Measurements from ENCODE around the gene TRMT11. TPM values are rescaled to one million over a fixed set of nuclear protein-coding genes. Genes with fewer than 3 reads are reported as not detected.
A peak's percentile ranks its signal among the peaks of the same experiment; 100 is the strongest.

Gene TRMT11
- total and polyA plus RNA-seq, 9 of the 15 experiments (the other 6 are each of a cell fraction or from before 2014, with no cell fraction given) = 38.8 to 88.0 (median 59.8) TPM

DNA sequence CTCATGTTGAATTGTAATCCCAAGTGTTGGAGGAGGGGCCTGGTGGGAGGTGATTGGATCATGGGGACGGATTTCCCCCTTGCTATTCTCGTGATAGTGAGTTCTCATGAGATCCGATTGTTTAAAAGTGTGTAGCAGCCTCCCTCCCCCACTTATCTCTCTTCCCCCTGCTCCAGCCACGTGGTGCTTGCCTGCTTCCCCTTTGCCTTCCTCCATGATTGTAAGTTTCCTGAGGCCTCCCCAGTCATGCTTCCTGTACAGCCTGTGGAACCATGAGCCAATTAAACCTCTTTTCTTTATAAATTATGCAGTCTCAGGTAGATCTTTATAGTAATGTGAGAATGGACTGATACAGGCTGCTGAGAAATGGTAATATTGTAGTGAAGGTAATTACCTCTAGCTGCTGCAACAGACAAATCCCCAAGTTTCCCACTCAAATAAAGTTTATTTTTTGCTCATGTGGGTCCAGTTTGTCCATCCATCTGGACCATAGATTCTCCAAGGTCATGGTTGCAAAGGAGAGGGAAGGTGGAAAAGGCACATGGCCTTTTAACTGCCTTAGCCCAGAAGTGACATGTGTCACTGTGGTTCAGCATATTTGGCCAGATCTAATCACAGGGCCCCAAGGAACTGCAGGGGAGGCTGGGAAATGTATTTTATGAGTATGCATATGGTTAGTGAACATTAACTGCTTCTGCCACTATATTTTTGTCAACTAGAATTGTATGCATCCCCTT is 89.2 kb downstream of the TRMT11 start (continued):
- TF ChIP-seq, protein P1, sequence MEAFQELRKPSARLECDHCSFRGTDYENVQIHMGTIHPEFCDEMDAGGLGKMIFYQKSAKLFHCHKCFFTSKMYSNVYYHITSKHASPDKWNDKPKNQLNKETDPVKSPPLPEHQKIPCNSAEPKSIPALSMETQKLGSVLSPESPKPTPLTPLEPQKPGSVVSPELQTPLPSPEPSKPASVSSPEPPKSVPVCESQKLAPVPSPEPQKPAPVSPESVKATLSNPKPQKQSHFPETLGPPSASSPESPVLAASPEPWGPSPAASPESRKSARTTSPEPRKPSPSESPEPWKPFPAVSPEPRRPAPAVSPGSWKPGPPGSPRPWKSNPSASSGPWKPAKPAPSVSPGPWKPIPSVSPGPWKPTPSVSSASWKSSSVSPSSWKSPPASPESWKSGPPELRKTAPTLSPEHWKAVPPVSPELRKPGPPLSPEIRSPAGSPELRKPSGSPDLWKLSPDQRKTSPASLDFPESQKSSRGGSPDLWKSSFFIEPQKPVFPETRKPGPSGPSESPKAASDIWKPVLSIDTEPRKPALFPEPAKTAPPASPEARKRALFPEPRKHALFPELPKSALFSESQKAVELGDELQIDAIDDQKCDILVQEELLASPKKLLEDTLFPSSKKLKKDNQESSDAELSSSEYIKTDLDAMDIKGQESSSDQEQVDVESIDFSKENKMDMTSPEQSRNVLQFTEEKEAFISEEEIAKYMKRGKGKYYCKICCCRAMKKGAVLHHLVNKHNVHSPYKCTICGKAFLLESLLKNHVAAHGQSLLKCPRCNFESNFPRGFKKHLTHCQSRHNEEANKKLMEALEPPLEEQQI (IDR thresholded peaks at IDR 0.05) = peak; percentile 86
- TF ChIP-seq, protein P2, sequence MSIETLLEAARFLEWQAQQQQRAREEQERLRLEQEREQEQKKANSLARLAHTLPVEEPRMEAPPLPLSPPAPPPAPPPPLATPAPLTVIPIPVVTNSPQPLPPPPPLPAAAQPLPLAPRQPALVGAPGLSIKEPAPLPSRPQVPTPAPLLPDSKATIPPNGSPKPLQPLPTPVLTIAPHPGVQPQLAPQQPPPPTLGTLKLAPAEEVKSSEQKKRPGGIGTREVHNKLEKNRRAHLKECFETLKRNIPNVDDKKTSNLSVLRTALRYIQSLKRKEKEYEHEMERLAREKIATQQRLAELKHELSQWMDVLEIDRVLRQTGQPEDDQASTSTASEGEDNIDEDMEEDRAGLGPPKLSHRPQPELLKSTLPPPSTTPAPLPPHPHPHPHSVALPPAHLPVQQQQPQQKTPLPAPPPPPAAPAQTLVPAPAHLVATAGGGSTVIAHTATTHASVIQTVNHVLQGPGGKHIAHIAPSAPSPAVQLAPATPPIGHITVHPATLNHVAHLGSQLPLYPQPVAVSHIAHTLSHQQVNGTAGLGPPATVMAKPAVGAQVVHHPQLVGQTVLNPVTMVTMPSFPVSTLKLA (conservative IDR thresholded peaks at IDR 0.05) = peak; percentile 54 to 58; a peak in 3 of 4 replicates
- TF ChIP-seq, protein P3, sequence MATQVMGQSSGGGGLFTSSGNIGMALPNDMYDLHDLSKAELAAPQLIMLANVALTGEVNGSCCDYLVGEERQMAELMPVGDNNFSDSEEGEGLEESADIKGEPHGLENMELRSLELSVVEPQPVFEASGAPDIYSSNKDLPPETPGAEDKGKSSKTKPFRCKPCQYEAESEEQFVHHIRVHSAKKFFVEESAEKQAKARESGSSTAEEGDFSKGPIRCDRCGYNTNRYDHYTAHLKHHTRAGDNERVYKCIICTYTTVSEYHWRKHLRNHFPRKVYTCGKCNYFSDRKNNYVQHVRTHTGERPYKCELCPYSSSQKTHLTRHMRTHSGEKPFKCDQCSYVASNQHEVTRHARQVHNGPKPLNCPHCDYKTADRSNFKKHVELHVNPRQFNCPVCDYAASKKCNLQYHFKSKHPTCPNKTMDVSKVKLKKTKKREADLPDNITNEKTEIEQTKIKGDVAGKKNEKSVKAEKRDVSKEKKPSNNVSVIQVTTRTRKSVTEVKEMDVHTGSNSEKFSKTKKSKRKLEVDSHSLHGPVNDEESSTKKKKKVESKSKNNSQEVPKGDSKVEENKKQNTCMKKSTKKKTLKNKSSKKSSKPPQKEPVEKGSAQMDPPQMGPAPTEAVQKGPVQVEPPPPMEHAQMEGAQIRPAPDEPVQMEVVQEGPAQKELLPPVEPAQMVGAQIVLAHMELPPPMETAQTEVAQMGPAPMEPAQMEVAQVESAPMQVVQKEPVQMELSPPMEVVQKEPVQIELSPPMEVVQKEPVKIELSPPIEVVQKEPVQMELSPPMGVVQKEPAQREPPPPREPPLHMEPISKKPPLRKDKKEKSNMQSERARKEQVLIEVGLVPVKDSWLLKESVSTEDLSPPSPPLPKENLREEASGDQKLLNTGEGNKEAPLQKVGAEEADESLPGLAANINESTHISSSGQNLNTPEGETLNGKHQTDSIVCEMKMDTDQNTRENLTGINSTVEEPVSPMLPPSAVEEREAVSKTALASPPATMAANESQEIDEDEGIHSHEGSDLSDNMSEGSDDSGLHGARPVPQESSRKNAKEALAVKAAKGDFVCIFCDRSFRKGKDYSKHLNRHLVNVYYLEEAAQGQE (IDR thresholded peaks at IDR 0.05; ENCODE audit: borderline replicate concordance) = no peak
- TF ChIP-seq, protein P3 (CRISPR knock-in tag; IDR thresholded peaks at IDR 0.05; ENCODE audit: low read depth) = no peak
- TF ChIP-seq ZNF24 (IDR thresholded peaks at IDR 0.05) (no peak), FOXM1 (IDR thresholded peaks at IDR 0.05; ENCODE audit: low read depth) (peak; percentile 55), FOXM1 (CRISPR knock-in tag; IDR thresholded peaks at IDR 0.05; ENCODE audit: low read depth) (no peak), MEIS2 (IDR thresholded peaks at IDR 0.05; ENCODE audit: partially characterized antibody) (peak; percentile 15), TGIF2 (CRISPR knock-in tag; IDR thresholded peaks at IDR 0.05) (no peak), TOE1 (IDR thresholded peaks at IDR 0.05; ENCODE audit: borderline replicate concordance) (no peak), TOE1 (CRISPR knock-in tag; IDR thresholded peaks at IDR 0.05; ENCODE audit: borderline replicate concordance, low read depth) (no peak), MXI1 (IDR thresholded peaks at IDR 0.05; ENCODE audit: low read depth, low read length) (no peak), MYBL2 (IDR thresholded peaks at IDR 0.05; ENCODE audit: low read depth) (peak; percentile 45; the same call in 1 of the 2 replicates), MYBL2 (CRISPR knock-in tag; IDR thresholded peaks at IDR 0.05; ENCODE audit: borderline replicate concordance) (no peak), FOXJ2 (tag; IDR thresholded peaks at IDR 0.05) (no peak), FIP1L1 (IDR thresholded peaks at IDR 0.05; ENCODE audit: low read depth, low read length, poor library complexity, severe bottlenecking) (no peak)

All from K562 (cell line).